Cardiac fibroblast (primary cell): ENCODE data around the gene VWA5B2.

Experiments used
- DNase-seq, 2 donors: peaks; one replicate each; pipeline versions ENCODE4 v3.0.0 to v3.0.0-alpha.2; 2010; ENCODE audit warnings: low read depth in 2 of 2
- H3K4me3 ChIP-seq, 2 donors: replicated peaks in 1 of 2; 1 replicate in 1 of 2; 2 replicates in 1 of 2; pipeline ENCODE4 v1.5.1; 2011; ENCODE audit warnings: low read depth in 2 of 2, low read length in 2 of 2, mild to moderate bottlenecking in 2 of 2, moderate library complexity in 1 of 2
- CTCF ChIP-seq: IDR thresholded peaks from one replicate; pipeline ENCODE4 v1.5.1; 2011; ENCODE audit warnings: low read depth, mild to moderate bottlenecking, low read length, inconsistent platforms

Gene VWA5B2

GRCh38 chr3:184186184-184186901 is 43.0 kb upstream of the VWA5B2 start, which contains the start of gene ABCF3:
Gene ABCF3 (plus strand): TSS chr3:184186199. CDS start chr3:184186208, 9 bp downstream.
- H3K4me3 ChIP-seq: peak within 1 kb of the TSS; percentile 75 to 98
- DNase-seq: peak; percentile 64 to 70
- TF ChIP-seq CTCF: no peak

GRCh38 chr3:184186902-184187207 is 42.5 kb upstream of the VWA5B2 start:
- no peak for TF ChIP-seq CTCF
- no peak for DNase-seq
- H3K4me3 ChIP-seq: peak overlapping the region; percentile 75 to 98

- no peak for TF ChIP-seq CTCF
- no peak for DNase-seq
- no peak overlapping the region for H3K4me3 ChIP-seq
Observed at GRCh38 chr3:184188080-184188479, 41.3 kb upstream of the VWA5B2 start.

- no peak for DNase-seq
- no peak for TF ChIP-seq CTCF
- H3K4me3 ChIP-seq: no peak overlapping the region
Observed at GRCh38 chr3:184189421-184189820, 40.0 kb upstream of the VWA5B2 start.

- no peak for DNase-seq
- no peak overlapping the region for H3K4me3 ChIP-seq
- no peak for TF ChIP-seq CTCF
Observed at GRCh38 chr3:184192889-184193288, 36.5 kb upstream of the VWA5B2 start.

- DNase-seq: no peak
- no peak for TF ChIP-seq CTCF
- H3K4me3 ChIP-seq: no peak overlapping the region
Observed at GRCh38 chr3:184193991-184194539, 35.3 kb upstream of the VWA5B2 start.
